ENCODE data around the gene ANKS4B. TPM values are rescaled to one million over a fixed set of nuclear protein-coding genes. Genes with fewer than 3 reads are reported as not detected.

The ANKS4B gene
- polyA plus RNA-seq, 3 donors = not detected

GRCh38 chr16:21199607-21200218 is 33.8 kb upstream of the ANKS4B start:
- H3K27me3 ChIP-seq (ENCODE audit: control insufficient read depth in 2 of 2, insufficient read depth in 2 of 2, low read length in 2 of 2) = peaks cover 4 to 10% of the 10 kb centered on the region in 2 donors
- WGBS (ENCODE audit: insufficient coverage) = 100% methylated on average over 1 of the region's 5 CpGs

GRCh38 chr16:21203155-21203797 is 30.2 kb upstream of the ANKS4B start:
- TF ChIP-seq, protein P1, sequence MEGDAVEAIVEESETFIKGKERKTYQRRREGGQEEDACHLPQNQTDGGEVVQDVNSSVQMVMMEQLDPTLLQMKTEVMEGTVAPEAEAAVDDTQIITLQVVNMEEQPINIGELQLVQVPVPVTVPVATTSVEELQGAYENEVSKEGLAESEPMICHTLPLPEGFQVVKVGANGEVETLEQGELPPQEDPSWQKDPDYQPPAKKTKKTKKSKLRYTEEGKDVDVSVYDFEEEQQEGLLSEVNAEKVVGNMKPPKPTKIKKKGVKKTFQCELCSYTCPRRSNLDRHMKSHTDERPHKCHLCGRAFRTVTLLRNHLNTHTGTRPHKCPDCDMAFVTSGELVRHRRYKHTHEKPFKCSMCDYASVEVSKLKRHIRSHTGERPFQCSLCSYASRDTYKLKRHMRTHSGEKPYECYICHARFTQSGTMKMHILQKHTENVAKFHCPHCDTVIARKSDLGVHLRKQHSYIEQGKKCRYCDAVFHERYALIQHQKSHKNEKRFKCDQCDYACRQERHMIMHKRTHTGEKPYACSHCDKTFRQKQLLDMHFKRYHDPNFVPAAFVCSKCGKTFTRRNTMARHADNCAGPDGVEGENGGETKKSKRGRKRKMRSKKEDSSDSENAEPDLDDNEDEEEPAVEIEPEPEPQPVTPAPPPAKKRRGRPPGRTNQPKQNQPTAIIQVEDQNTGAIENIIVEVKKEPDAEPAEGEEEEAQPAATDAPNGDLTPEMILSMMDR (IDR thresholded peaks at IDR 0.05) = no peak
- Histone ChIP-seq H3K36me3 (replicated peaks in 1 of 2; ENCODE audit: control insufficient read depth in 1 of 2, insufficient read depth in 2 of 2, low read length in 2 of 2) (no peaks in the 10 kb centered on the region), H3K27ac (ENCODE audit: low read depth in 1 of 2, low read length in 2 of 2) (no peak overlapping the region), H3K79me2 (ENCODE audit: insufficient read depth, low read length) (no peaks in the 10 kb centered on the region), H4K20me1 (ENCODE audit: insufficient read depth, low read length) (no peaks in the 10 kb centered on the region), H3K4me3 (replicated peaks in 1 of 3; ENCODE audit: low read depth in 2 of 3, low read length in 3 of 3) (no peak overlapping the region), H3K4me2 (replicated peaks; ENCODE audit: extremely low read depth, low read length, poor library complexity, severe bottlenecking) (no peak overlapping the region), H3K27me3 (ENCODE audit: control insufficient read depth in 2 of 2, insufficient read depth in 2 of 2, low read length in 2 of 2) (peaks cover 4 to 11% of the 10 kb centered on the region in 2 donors), H3K9ac (ENCODE audit: insufficient read depth, low read length, poor library complexity, severe bottlenecking) (no peak overlapping the region), H3K4me1 (ENCODE audit: control insufficient read depth in 1 of 2, insufficient read depth in 2 of 2, low read length in 2 of 2) (no peaks in the 10 kb centered on the region), H2AFZ (ENCODE audit: insufficient read depth, low read depth, low read length, poor library complexity, severe bottlenecking) (no peak overlapping the region), H3K9me3 (replicated peaks in 1 of 2; ENCODE audit: control insufficient read depth in 1 of 2, insufficient read depth in 1 of 2, low read length in 2 of 2) (no peaks in the 10 kb centered on the region)
- no peak for DNase-seq
- peaks cover 9 to 23% (median 22%) of the 10 kb centered on the region in 3 donors for H3K27me3 Mint-ChIP-seq (ENCODE audit: low read depth in 3 of 3)
- H3K4me1 Mint-ChIP-seq = no peaks in the 10 kb centered on the region
- H3K4me3 Mint-ChIP-seq = no peak overlapping the region
- peaks cover 0 to 2% (median 0%) of the 10 kb centered on the region in 7 donors for H3K9me3 Mint-ChIP-seq
- H3K27ac Mint-ChIP-seq = no peak overlapping the region
- intact Hi-C loops (cut with micrococcal nuclease) = no loop called here
- H3K36me3 Mint-ChIP-seq = no peaks in the 10 kb centered on the region
- 47% methylated on average over 6 of the region's 7 CpGs for WGBS (ENCODE audit: insufficient coverage)

More at GRCh38 chr16:21199607-21200218, 33.8 kb upstream of the ANKS4B start:
- no peak for DNase-seq
- Mint-ChIP-seq H3K9me3 (no peaks in the 10 kb centered on the region), H3K36me3 (no peaks in the 10 kb centered on the region), H3K27ac (no peak overlapping the region), H3K4me3 (no peak overlapping the region), H3K27me3 (ENCODE audit: low read depth in 3 of 3) (peaks cover 8 to 25% (median 17%) of the 10 kb centered on the region in 3 donors), H3K4me1 (peaks cover 7% of the 10 kb centered on the region)
- no peaks in the 10 kb centered on the region for H3K9me3 ChIP-seq (replicated peaks in 1 of 2; ENCODE audit: control insufficient read depth in 1 of 2, insufficient read depth in 1 of 2, low read length in 2 of 2)
- H3K4me1 ChIP-seq (ENCODE audit: control insufficient read depth in 1 of 2, insufficient read depth in 2 of 2, low read length in 2 of 2) = no peaks in the 10 kb centered on the region
- H3K79me2 ChIP-seq (ENCODE audit: insufficient read depth, low read length) = no peaks in the 10 kb centered on the region
- intact Hi-C loops (cut with micrococcal nuclease) = loop anchor here in 1 of 2 donors (10.0 kb wide), 1 partner anchor 375 kb away; no protein-coding TSS in a partner anchor
- H3K4me2 ChIP-seq (replicated peaks; ENCODE audit: extremely low read depth, low read length, poor library complexity, severe bottlenecking) = no peak overlapping the region
- no peak overlapping the region for H3K27ac ChIP-seq (ENCODE audit: low read depth in 1 of 2, low read length in 2 of 2)
- H4K20me1 ChIP-seq (ENCODE audit: insufficient read depth, low read length) = no peaks in the 10 kb centered on the region
- TF ChIP-seq, protein P1 (IDR thresholded peaks at IDR 0.05) = no peak
- H3K4me3 ChIP-seq (replicated peaks in 1 of 3; ENCODE audit: low read depth in 2 of 3, low read length in 3 of 3) = no peak overlapping the region
- no peak overlapping the region for H3K9ac ChIP-seq (ENCODE audit: insufficient read depth, low read length, poor library complexity, severe bottlenecking)
- H3K36me3 ChIP-seq (replicated peaks in 1 of 2; ENCODE audit: control insufficient read depth in 1 of 2, insufficient read depth in 2 of 2, low read length in 2 of 2) = no peaks in the 10 kb centered on the region
- H2AFZ ChIP-seq (ENCODE audit: insufficient read depth, low read depth, low read length, poor library complexity, severe bottlenecking) = no peak overlapping the region

All from CD14-positive monocyte (primary cell).